ENCODE results near the gene COL4A6.

The COL4A6 gene

DNA sequence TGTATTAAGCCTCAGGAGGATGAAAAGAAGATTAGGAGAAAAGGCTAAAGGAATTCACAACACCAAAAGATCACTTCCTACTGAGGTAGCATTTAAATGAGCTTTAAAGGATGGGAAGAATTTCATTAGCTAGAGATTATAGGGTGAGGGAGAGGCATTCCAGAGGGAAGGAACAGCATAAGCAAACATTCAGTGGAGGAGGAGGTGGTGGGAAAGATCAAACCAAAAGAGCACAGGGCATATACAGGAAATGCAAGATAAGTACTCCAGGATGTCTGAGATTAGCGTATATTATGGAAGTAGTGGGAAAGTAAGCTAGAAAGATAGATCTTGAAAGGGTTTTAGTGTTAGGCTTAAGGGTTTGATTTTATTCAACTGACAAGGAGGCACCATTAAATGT, 84.8 kb downstream of the COL4A6 start:
- no peak overlapping the region for H3K27ac ChIP-seq (ENCODE audit: low read depth, low read length)
- H3K4me1 ChIP-seq (ENCODE audit: control insufficient read depth, low read length) = no peaks in the 10 kb centered on the region

DNA sequence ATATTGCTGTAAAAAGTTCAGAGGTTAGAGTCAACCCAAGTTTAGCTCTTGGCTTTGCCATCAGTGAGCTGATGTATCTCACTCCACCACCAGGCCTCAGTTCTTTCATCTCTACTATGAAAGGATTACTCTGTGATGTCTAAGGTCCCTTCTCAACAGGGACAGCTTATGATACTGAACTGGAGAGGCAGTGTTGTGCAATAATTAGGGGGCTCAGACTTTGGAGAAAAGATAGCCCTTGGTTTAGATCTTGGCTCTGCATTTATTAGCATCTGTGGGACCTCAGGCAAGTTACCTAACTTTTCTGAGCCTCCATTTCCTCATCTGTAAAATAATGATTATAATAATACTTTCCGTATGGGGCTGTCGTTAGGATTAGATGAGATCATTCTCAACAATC, 89.0 kb downstream of the COL4A6 start:
- no peaks in the 10 kb centered on the region for H3K79me2 ChIP-seq (ENCODE audit: control insufficient read depth, low read length)
- no peak overlapping the region for H3K4me3 ChIP-seq (ENCODE audit: low read length)
- H3F3A ChIP-seq (ENCODE audit: control insufficient read depth, insufficient read depth) = no peaks in the 10 kb centered on the region
- H3K27me3 ChIP-seq (ENCODE audit: control insufficient read depth, low read length) = no peaks in the 10 kb centered on the region
- no peak overlapping the region for H3K27ac ChIP-seq (ENCODE audit: low read depth, low read length)
- H3K36me3 ChIP-seq (ENCODE audit: control insufficient read depth, low read length) = no peaks in the 10 kb centered on the region
- H3K9me3 ChIP-seq (ENCODE audit: control insufficient read depth, insufficient read depth, low read length) = no peaks in the 10 kb centered on the region
- H3K4me1 ChIP-seq (ENCODE audit: control insufficient read depth, low read length) = no peaks in the 10 kb centered on the region
- TF ChIP-seq, protein P1, sequence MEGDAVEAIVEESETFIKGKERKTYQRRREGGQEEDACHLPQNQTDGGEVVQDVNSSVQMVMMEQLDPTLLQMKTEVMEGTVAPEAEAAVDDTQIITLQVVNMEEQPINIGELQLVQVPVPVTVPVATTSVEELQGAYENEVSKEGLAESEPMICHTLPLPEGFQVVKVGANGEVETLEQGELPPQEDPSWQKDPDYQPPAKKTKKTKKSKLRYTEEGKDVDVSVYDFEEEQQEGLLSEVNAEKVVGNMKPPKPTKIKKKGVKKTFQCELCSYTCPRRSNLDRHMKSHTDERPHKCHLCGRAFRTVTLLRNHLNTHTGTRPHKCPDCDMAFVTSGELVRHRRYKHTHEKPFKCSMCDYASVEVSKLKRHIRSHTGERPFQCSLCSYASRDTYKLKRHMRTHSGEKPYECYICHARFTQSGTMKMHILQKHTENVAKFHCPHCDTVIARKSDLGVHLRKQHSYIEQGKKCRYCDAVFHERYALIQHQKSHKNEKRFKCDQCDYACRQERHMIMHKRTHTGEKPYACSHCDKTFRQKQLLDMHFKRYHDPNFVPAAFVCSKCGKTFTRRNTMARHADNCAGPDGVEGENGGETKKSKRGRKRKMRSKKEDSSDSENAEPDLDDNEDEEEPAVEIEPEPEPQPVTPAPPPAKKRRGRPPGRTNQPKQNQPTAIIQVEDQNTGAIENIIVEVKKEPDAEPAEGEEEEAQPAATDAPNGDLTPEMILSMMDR (IDR thresholded peaks at IDR 0.05; ENCODE audit: low read depth, low read length, poor library complexity, severe bottlenecking) = no peak
- no peak for TF ChIP-seq EZH2phosphoT487 (IDR thresholded peaks at IDR 0.05; ENCODE audit: borderline replicate concordance, low read length)
- H3K4me2 ChIP-seq (ENCODE audit: low read length) = no peak overlapping the region
- no peaks in the 10 kb centered on the region for H3K9me2 ChIP-seq (replicated peaks; ENCODE audit: control insufficient read depth, low read length)
- no peaks in the 10 kb centered on the region for H4K20me1 ChIP-seq (ENCODE audit: control insufficient read depth, insufficient read depth, low read depth, low read length)

More for the DNA sequence above, 84.8 kb downstream of the COL4A6 start:
- Histone ChIP-seq H3K27me3 (ENCODE audit: control insufficient read depth, low read length) (no peaks in the 10 kb centered on the region), H4K20me1 (ENCODE audit: control insufficient read depth, insufficient read depth, low read depth, low read length) (no peaks in the 10 kb centered on the region), H3K36me3 (ENCODE audit: control insufficient read depth, low read length) (no peaks in the 10 kb centered on the region), H3K9me2 (replicated peaks; ENCODE audit: control insufficient read depth, low read length) (no peaks in the 10 kb centered on the region), H3K4me2 (ENCODE audit: low read length) (no peak overlapping the region), H3K9me3 (ENCODE audit: control insufficient read depth, insufficient read depth, low read length) (no peaks in the 10 kb centered on the region), H3F3A (ENCODE audit: control insufficient read depth, insufficient read depth) (no peaks in the 10 kb centered on the region), H3K79me2 (ENCODE audit: control insufficient read depth, low read length) (no peaks in the 10 kb centered on the region), H3K4me3 (ENCODE audit: low read length) (no peak overlapping the region)
- no peak for TF ChIP-seq EZH2phosphoT487 (IDR thresholded peaks at IDR 0.05; ENCODE audit: borderline replicate concordance, low read length)
- TF ChIP-seq, protein P1 (IDR thresholded peaks at IDR 0.05; ENCODE audit: low read depth, low read length, poor library complexity, severe bottlenecking) = no peak

- no peaks in the 10 kb centered on the region for H4K20me1 ChIP-seq (ENCODE audit: control insufficient read depth, insufficient read depth, low read depth, low read length)
- no peak overlapping the region for H3K4me3 ChIP-seq (ENCODE audit: low read length)
- H3K79me2 ChIP-seq (ENCODE audit: control insufficient read depth, low read length) = no peaks in the 10 kb centered on the region
- no peak overlapping the region for H3K27ac ChIP-seq (ENCODE audit: low read depth, low read length)
- no peaks in the 10 kb centered on the region for H3F3A ChIP-seq (ENCODE audit: control insufficient read depth, insufficient read depth)
- H3K36me3 ChIP-seq (ENCODE audit: control insufficient read depth, low read length) = no peaks in the 10 kb centered on the region
- H3K4me1 ChIP-seq (ENCODE audit: control insufficient read depth, low read length) = no peaks in the 10 kb centered on the region
- TF ChIP-seq, protein P1 (IDR thresholded peaks at IDR 0.05; ENCODE audit: low read depth, low read length, poor library complexity, severe bottlenecking) = no peak
- no peak for TF ChIP-seq EZH2phosphoT487 (IDR thresholded peaks at IDR 0.05; ENCODE audit: borderline replicate concordance, low read length)
- H3K27me3 ChIP-seq (ENCODE audit: control insufficient read depth, low read length) = no peaks in the 10 kb centered on the region
- H3K4me2 ChIP-seq (ENCODE audit: low read length) = no peak overlapping the region
- no peaks in the 10 kb centered on the region for H3K9me3 ChIP-seq (ENCODE audit: control insufficient read depth, insufficient read depth, low read length)
- H3K9me2 ChIP-seq (replicated peaks; ENCODE audit: control insufficient read depth, low read length) = no peaks in the 10 kb centered on the region
Measured at GRCh38 chrX:108348525-108348924, 89.7 kb downstream of the COL4A6 start.

DNA sequence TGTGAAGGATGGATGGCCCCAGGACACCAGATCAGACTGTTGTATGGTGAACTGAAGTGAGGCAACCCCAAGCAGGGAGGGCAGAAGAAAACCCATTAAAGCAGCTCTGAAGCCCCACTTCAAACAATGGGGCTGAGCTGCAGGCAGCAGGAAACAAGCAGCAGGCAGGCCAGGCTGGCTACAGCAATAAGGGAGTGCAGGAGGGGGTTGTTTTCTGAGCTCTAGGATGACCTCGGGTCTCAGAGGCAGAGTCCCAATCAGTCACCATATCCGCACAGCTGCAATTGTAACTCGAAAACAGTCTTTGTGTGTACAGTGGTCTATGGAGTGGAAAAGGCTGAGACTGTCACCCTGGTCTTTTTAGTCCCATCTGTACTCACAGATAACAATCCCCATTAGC, 90.4 kb downstream of the COL4A6 start:
- Histone ChIP-seq H3K4me2 (ENCODE audit: low read length) (no peak overlapping the region), H3K27ac (ENCODE audit: low read depth, low read length) (no peak overlapping the region), H3K4me3 (ENCODE audit: low read length) (no peak overlapping the region)

More for the DNA sequence above, 90.4 kb downstream of the COL4A6 start:
- no peaks in the 10 kb centered on the region for H3K9me2 ChIP-seq (replicated peaks; ENCODE audit: control insufficient read depth, low read length)
- H3K36me3 ChIP-seq (ENCODE audit: control insufficient read depth, low read length) = no peaks in the 10 kb centered on the region
- H3K27me3 ChIP-seq (ENCODE audit: control insufficient read depth, low read length) = no peaks in the 10 kb centered on the region
- no peaks in the 10 kb centered on the region for H3F3A ChIP-seq (ENCODE audit: control insufficient read depth, insufficient read depth)
- H4K20me1 ChIP-seq (ENCODE audit: control insufficient read depth, insufficient read depth, low read depth, low read length) = no peaks in the 10 kb centered on the region
- TF ChIP-seq, protein P1 (IDR thresholded peaks at IDR 0.05; ENCODE audit: low read depth, low read length, poor library complexity, severe bottlenecking) = no peak
- no peak for TF ChIP-seq EZH2phosphoT487 (IDR thresholded peaks at IDR 0.05; ENCODE audit: borderline replicate concordance, low read length)
- H3K9me3 ChIP-seq (ENCODE audit: control insufficient read depth, insufficient read depth, low read length) = no peaks in the 10 kb centered on the region
- no peaks in the 10 kb centered on the region for H3K79me2 ChIP-seq (ENCODE audit: control insufficient read depth, low read length)
- no peaks in the 10 kb centered on the region for H3K4me1 ChIP-seq (ENCODE audit: control insufficient read depth, low read length)

Measured in DOHH2 (cell line).